HEK293T (cell line): Measurements from ENCODE around the gene CSRP3.

Experiments used
- CTCF ChIA-PET: fragments of 350-600 bp; formaldehyde crosslinking; extraction: SDS; loops from one replicate; lab custom pipeline; 2021; ENCODE audit warnings: antibody characterized with exemption, inconsistent platforms; lab: Yijun Ruan, JAX
- POLR2A ChIA-PET: fragments of 350-600 bp; formaldehyde crosslinking; extraction: SDS; loops from one replicate; lab custom pipeline; 2020; ENCODE audit warnings: antibody characterized with exemption, inconsistent platforms; lab: Yijun Ruan, JAX
- DNase-seq: peaks from one replicate; pipeline ENCODE4 v3.0.0; 2012; ENCODE audit warnings: mixed read lengths; ENCODE audit errors: extremely low spot score
- ARNT ChIP-seq: fragments of 450-650 bp; IDR thresholded peaks from 2 replicates; pipeline ENCODE4 v1.6.1; 2017; ENCODE audit warnings: mild to moderate bottlenecking
- BHLHE40 ChIP-seq: fragments of 450-650 bp; IDR thresholded peaks from 2 replicates; pipeline ENCODE4 v1.6.1; 2016; ENCODE audit warnings: mild to moderate bottlenecking, moderate library complexity, borderline replicate concordance
- CTBP1 ChIP-seq: fragments of 450-650 bp; IDR thresholded peaks from 2 replicates; pipeline ENCODE4 v1.6.1; 2016; ENCODE audit warnings: borderline replicate concordance
- ELF4 ChIP-seq: fragments of 450-650 bp; IDR thresholded peaks from 2 replicates; pipeline ENCODE4 v1.6.1; 2017; ENCODE audit warnings: antibody characterized with exemption
- FOXA1 ChIP-seq: fragments of 450-650 bp; IDR thresholded peaks from 2 replicates; pipeline ENCODE4 v1.6.1; 2016; ENCODE audit warnings: mild to moderate bottlenecking
- FOXK2 ChIP-seq: fragments of 450-650 bp; IDR thresholded peaks from 2 replicates; pipeline ENCODE4 v1.6.1; 2016; ENCODE audit warnings: mild to moderate bottlenecking
- FOXM1 ChIP-seq: fragments of 450-650 bp; IDR thresholded peaks from 2 replicates; pipeline ENCODE4 v1.6.1; 2017; ENCODE audit warnings: mild to moderate bottlenecking, borderline replicate concordance
- HDGF ChIP-seq: fragments of 450-650 bp; IDR thresholded peaks from 2 replicates; pipeline ENCODE4 v1.6.1; 2017; ENCODE audit warnings: antibody characterized with exemption, borderline replicate concordance
- L3MBTL2 ChIP-seq: fragments of 450-650 bp; conservative IDR thresholded peaks from 2 replicates; pipeline ENCODE4 v1.6.1; 2016; ENCODE audit warnings: mild to moderate bottlenecking
- LEF1 ChIP-seq: fragments of 450-650 bp; IDR thresholded peaks from 2 replicates; pipeline ENCODE4 v1.6.1; 2017; ENCODE audit warnings: mild to moderate bottlenecking, borderline replicate concordance
- NFRKB ChIP-seq: fragments of 450-650 bp; IDR thresholded peaks from 2 replicates; pipeline ENCODE4 v1.6.1; 2016; ENCODE audit warnings: mild to moderate bottlenecking, moderate library complexity
- PKNOX1 ChIP-seq: fragments of 450-650 bp; IDR thresholded peaks from 2 replicates; pipeline ENCODE4 v1.6.1; 2016
- SP1 ChIP-seq: fragments of 450-650 bp; IDR thresholded peaks from 2 replicates; pipeline ENCODE4 v1.6.1; 2017
- SUZ12 ChIP-seq: fragments of 450-650 bp; IDR thresholded peaks from 2 replicates; pipeline ENCODE4 v1.6.1; 2016; ENCODE audit warnings: mild to moderate bottlenecking
- TARDBP ChIP-seq: fragments of 450-650 bp; IDR thresholded peaks from 2 replicates; pipeline ENCODE4 v1.6.1; 2016
- ZNF384 ChIP-seq: fragments of 450-650 bp; IDR thresholded peaks from 2 replicates; pipeline ENCODE4 v1.6.1; 2016

Gene CSRP3

GRCh38 chr11:19218786-19219460 is 17.1 kb upstream of the CSRP3 start:
- ChIA-PET CTCF (interaction anchor here (0.6 kb wide), 1 partner anchor 135 kb away, joined by 3 read pairs; no protein-coding TSS in a partner anchor), POLR2A (no interaction called here)
- no peak for TF ChIP-seq FOXM1
- TF ChIP-seq HDGF: no peak
- no peak for TF ChIP-seq ZNF384
- no peak for TF ChIP-seq SP1
- no peak for TF ChIP-seq ELF4
- TF ChIP-seq FOXK2: no peak
- DNase-seq: no peak

GRCh38 chr11:19218216-19218615 is 16.4 kb upstream of the CSRP3 start:
- no peak for DNase-seq
- ChIA-PET CTCF (interaction anchor here (0.6 kb wide), 1 partner anchor 134 kb away, joined by 3 read pairs; no protein-coding TSS in a partner anchor), POLR2A (no interaction called here)
- TF ChIP-seq CTBP1 (no peak), FOXK2 (no peak), FOXA1 (no peak), PKNOX1 (no peak), HDGF (no peak), BHLHE40 (no peak), TARDBP (no peak), SP1 (no peak), SUZ12 (no peak), ARNT (no peak), ELF4 (no peak), NFRKB (no peak), L3MBTL2 (no peak), ZNF384 (no peak)

GRCh38 chr11:19216709-19217374 is 15.1 kb upstream of the CSRP3 start:
- POLR2A ChIA-PET: no interaction called here
- no peak for DNase-seq
- TF ChIP-seq L3MBTL2 (no peak), BHLHE40 (no peak), CTBP1 (no peak), HDGF (no peak), SP1 (no peak), ZNF384 (no peak), PKNOX1 (no peak), FOXK2 (no peak), SUZ12 (no peak), FOXM1 (no peak)
- CTCF ChIA-PET: interaction anchor here (0.7 kb wide), 1 partner anchor 799 kb away, joined by 7 read pairs; no protein-coding TSS in a partner anchor

- no peak for DNase-seq
- ChIA-PET CTCF (interaction anchor here (0.7 kb wide), 1 partner anchor 798 kb away, joined by 7 read pairs; no protein-coding TSS in a partner anchor), POLR2A (no interaction called here)
- no peak for TF ChIP-seq FOXA1
- no peak for TF ChIP-seq TARDBP
- no peak for TF ChIP-seq SP1
- TF ChIP-seq SUZ12: no peak
- TF ChIP-seq L3MBTL2: no peak
Observed at GRCh38 chr11:19216021-19216420, 14.2 kb upstream of the CSRP3 start.

GRCh38 chr11:19209617-19210370 is 8.0 kb upstream of the CSRP3 start:
- no peak for TF ChIP-seq FOXM1
- TF ChIP-seq FOXK2: no peak
- no peak for TF ChIP-seq TARDBP
- no peak for TF ChIP-seq PKNOX1
- TF ChIP-seq BHLHE40: no peak
- DNase-seq: no peak
- ChIA-PET POLR2A (no interaction called here), CTCF (no interaction called here)

GRCh38 chr11:19208959-19209546 is 7.3 kb upstream of the CSRP3 start:
- CTCF ChIA-PET: no interaction called here
- TF ChIP-seq ZNF384 (no peak), FOXA1 (no peak), FOXK2 (no peak), SUZ12 (no peak), BHLHE40 (no peak), LEF1 (no peak), TARDBP (no peak), ARNT (no peak), CTBP1 (no peak), PKNOX1 (no peak), NFRKB (no peak), ELF4 (no peak), L3MBTL2 (no peak), FOXM1 (no peak), HDGF (no peak)
- no peak for DNase-seq
- POLR2A ChIA-PET: no interaction called here
